IgD-negative memory B cell (primary cell): ENCODE measurements around the gene SRCAP. TPM values are rescaled to one million over a fixed set of nuclear protein-coding genes. Genes with fewer than 3 reads are reported as not detected.
A peak's percentile ranks its signal among the peaks of the same experiment; 100 is the strongest.

Experiments used
- H3K27ac Mint-ChIP-seq, 3 donors: one replicate each; pipeline ENCODE4 v1.8.0; 2020 to 2022; ENCODE audit warnings: mild to moderate bottlenecking in 3 of 3, mixed read lengths in 3 of 3, moderate library complexity in 1 of 3
- H3K27me3 Mint-ChIP-seq: one replicate; pipeline ENCODE4 v1.8.0; 2021; ENCODE audit warnings: mixed read lengths
- H3K36me3 Mint-ChIP-seq: one replicate; pipeline ENCODE4 v1.8.0; 2020; ENCODE audit warnings: mild to moderate bottlenecking, mixed read lengths
- H3K4me1 Mint-ChIP-seq, 3 donors: one replicate each; pipeline ENCODE4 v1.8.0; 2020 to 2022; ENCODE audit warnings: mixed read lengths in 3 of 3, mild to moderate bottlenecking in 1 of 3
- H3K4me3 Mint-ChIP-seq, 4 donors: one replicate each; pipeline ENCODE4 v1.8.0; 2020 to 2022; ENCODE audit warnings: mild to moderate bottlenecking in 4 of 4, mixed read lengths in 4 of 4, moderate library complexity in 3 of 4
- H3K9me3 Mint-ChIP-seq, 3 donors: one replicate each; pipeline ENCODE4 v1.8.0; 2020 to 2021; ENCODE audit warnings: mixed read lengths in 3 of 3, mild to moderate bottlenecking in 1 of 3
- polyA plus RNA-seq: library from polyadenylated mRNA; unstranded; fragments of 300-500 nt; fragmentation: Illumina TruSeq; gene quantifications from one replicate; pipeline ENCODE4 v1.2.3, GENCODE V29; 2021

SRCAP gene
- polyA plus RNA-seq, 1 donor from 2014 or later, result 32.6 TPM

DNA sequence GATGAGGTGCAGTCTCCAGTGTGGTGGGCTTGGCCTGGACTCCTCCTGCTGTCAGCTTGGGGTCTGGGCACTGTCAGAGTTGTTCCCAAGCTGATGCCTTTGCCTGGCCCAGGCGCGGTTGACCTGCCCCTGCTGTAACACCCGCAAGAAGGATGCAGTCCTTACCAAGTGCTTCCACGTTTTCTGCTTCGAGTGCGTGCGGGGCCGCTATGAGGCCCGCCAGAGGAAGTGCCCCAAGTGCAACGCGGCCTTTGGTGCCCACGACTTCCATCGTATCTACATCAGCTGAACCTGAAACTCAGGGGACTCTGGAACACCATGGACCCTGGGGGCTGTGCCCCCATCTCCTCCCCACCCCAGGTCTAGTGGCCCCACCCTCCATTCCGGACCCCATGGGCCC, 74.9 kb downstream of the SRCAP start:
- no peak overlapping the region for H3K27ac Mint-ChIP-seq
- H3K4me3 Mint-ChIP-seq, result no peak overlapping the region
- H3K36me3 Mint-ChIP-seq, result peaks cover 9% of the 10 kb centered on the region
- peaks cover 10% of the 10 kb centered on the region for H3K27me3 Mint-ChIP-seq
- peaks cover 9 to 18% (median 12%) of the 10 kb centered on the region in 3 donors for H3K4me1 Mint-ChIP-seq
- no peaks in the 10 kb centered on the region for H3K9me3 Mint-ChIP-seq

DNA sequence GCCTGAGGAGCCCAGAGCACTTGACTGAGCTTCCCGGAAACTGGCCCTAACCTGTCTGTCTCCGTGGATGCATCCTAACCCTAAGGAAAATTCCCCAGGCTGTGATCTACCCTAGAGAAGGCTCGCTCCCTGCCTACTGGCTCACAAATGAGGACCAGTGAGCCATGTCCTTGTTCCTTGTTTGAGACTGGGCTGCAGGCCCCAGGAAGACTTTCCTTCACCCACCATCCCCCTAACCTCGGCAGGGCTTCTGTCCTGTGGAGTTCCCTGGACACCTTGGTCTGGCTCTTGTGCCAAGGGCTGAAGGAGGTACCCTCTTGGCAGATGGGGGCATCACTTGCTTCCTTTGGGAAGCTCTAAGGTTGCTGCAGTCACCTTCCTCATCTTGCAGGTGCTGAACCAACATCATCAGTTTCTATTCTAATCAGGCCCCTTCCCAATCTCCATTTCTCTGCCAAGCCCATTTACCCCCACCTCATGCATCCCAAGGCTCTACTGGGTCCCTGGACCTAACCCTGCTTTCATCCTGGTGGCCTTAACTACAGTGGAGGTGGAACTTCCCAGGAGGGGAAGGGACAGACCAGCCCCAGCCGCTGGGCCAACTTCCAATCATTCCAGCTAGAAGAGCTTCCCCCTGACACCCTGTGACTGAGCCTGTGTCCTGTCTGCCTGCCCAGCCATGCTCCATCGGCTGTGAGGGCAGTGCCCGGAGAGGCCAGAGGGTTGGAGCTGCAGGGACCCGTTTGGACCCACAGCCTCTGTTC, 75.6 kb downstream of the SRCAP start:
- H3K4me3 Mint-ChIP-seq, result peak overlapping the region; percentile 79 to 92 (median 88)
- peaks cover 9% of the 10 kb centered on the region for H3K36me3 Mint-ChIP-seq
- no peaks in the 10 kb centered on the region for H3K9me3 Mint-ChIP-seq
- H3K27me3 Mint-ChIP-seq, result peaks cover 11% of the 10 kb centered on the region
- no peak overlapping the region for H3K27ac Mint-ChIP-seq
- H3K4me1 Mint-ChIP-seq, result peaks cover 6 to 13% (median 12%) of the 10 kb centered on the region in 3 donors

DNA sequence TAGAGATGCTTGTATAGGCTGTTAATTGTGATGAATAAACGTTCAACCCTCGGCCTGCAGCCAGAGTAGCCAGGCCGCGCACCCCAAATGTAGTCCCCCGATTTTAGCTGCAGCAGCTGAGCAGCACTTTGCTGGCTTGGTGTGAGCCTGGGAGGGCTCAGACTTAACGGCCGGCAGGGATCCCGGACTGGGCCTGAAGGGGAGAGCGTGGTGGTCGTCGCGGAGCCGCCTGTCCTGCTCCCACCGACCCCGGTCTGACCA, 76.1 kb downstream of the SRCAP start:
- Mint-ChIP-seq H3K4me1 (peaks cover 4 to 11% (median 9%) of the 10 kb centered on the region in 3 donors), H3K36me3 (peaks cover 9% of the 10 kb centered on the region), H3K9me3 (no peaks in the 10 kb centered on the region), H3K4me3 (peak overlapping the region; percentile 79 to 92 (median 88)), H3K27me3 (peaks cover 11% of the 10 kb centered on the region), H3K27ac (peak overlapping the region in 2 of 3 donors; percentile 53 to 66)

DNA sequence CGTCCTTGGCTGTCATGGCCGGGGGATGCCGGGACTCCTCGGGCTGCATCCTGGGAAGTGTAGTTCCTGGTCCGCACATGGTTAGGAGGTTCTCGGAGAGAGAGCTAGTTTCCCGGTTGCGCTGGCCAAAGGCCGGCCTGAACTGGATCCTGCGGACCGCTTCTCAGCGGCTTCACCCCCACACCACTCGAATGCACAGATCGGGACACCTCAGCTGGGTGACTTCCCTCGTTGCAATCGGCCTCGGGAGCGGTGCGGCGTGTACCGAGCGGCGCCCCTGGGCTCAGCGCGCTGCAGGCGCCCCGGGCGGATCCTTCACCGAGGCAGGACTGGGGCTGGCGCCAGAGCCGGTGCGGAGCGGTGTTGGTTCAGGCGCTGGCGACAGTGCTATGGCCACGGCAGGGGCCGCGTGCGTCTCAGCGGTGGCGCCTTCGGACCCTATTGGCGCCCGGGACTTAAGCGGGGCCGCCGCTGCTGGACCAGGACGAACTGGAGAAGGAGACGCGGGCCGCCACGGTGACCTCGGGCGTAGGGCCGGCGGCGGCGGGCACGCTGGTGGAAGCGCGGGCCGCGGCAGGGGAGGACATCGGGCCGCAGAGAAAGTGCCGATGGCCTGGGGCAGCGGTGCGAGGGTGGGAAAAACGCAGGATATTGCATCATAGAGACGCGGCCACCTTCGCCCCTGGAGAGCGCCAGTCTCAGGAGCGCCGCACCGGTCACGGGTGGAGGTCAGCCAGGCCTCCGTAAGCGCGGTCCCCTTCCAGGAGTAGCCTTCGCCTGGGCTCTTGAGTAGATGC, 76.6 kb downstream of the SRCAP start:
- H3K27me3 Mint-ChIP-seq, result peaks cover 11% of the 10 kb centered on the region
- peak overlapping the region; percentile 79 to 92 (median 88) for H3K4me3 Mint-ChIP-seq
- peaks cover 4 to 11% (median 9%) of the 10 kb centered on the region in 3 donors for H3K4me1 Mint-ChIP-seq
- no peaks in the 10 kb centered on the region for H3K9me3 Mint-ChIP-seq
- H3K27ac Mint-ChIP-seq, result peak overlapping the region in 2 of 3 donors; percentile 53 to 66
- H3K36me3 Mint-ChIP-seq, result peaks cover 9% of the 10 kb centered on the region

DNA sequence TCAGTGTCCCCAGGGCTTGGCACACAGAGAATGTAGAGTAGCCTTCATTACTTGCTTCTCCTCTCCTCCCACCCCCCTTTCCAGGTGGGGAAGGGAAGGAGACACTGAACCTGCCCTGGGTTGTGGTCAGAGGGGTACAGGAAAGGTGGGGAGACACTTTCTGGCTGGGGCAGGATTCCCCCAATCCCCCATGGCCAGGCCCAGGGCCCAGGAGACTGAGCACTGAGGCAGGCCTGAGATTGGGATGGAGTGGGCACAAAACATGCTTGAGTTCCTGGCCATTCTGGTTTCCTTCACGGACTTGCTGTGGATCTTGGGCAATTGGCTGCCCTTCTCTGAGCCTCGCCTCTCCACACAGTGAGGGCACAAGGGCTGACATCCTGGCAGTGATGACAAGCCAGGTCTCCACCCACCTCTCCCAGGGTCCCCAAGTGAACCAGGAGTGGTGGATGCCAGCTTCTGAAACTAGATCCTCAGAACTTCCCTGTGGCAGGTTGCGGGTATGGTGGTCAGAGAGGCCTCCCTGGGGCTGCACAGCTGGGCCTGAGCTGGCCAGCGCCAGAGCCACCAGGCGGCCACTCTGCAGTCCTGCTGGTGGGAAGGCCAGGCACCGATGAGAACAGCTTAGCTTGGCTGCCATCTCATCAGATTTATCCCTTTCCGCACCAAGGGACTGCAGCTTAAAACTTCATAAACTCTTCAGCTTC, 78.8 kb downstream of the SRCAP start:
- peaks cover 11% of the 10 kb centered on the region for H3K27me3 Mint-ChIP-seq
- no peak overlapping the region for H3K27ac Mint-ChIP-seq
- peaks cover 0 to 11% (median 9%) of the 10 kb centered on the region in 3 donors for H3K4me1 Mint-ChIP-seq
- H3K4me3 Mint-ChIP-seq, result no peak overlapping the region
- peaks cover 5% of the 10 kb centered on the region for H3K36me3 Mint-ChIP-seq
- H3K9me3 Mint-ChIP-seq, result no peaks in the 10 kb centered on the region

GRCh38 chr16:30778549-30779244, 79.7 kb downstream of the SRCAP start:
- H3K36me3 Mint-ChIP-seq, result peaks cover 4% of the 10 kb centered on the region
- peak overlapping the region in 1 of 4 donors; percentile 37 for H3K4me3 Mint-ChIP-seq
- peaks cover 9% of the 10 kb centered on the region for H3K27me3 Mint-ChIP-seq
- H3K4me1 Mint-ChIP-seq, result peaks cover 0 to 10% (median 9%) of the 10 kb centered on the region in 3 donors
- H3K27ac Mint-ChIP-seq, result peak overlapping the region in 2 of 3 donors; percentile 31 to 88
- H3K9me3 Mint-ChIP-seq, result no peaks in the 10 kb centered on the region

GRCh38 chr16:30779596-30779995, 80.6 kb downstream of the SRCAP start:
- H3K27me3 Mint-ChIP-seq, result peaks cover 10% of the 10 kb centered on the region
- H3K4me3 Mint-ChIP-seq, result peak overlapping the region in 1 of 4 donors; percentile 3
- H3K4me1 Mint-ChIP-seq, result peaks cover 0 to 7% (median 6%) of the 10 kb centered on the region in 3 donors
- H3K27ac Mint-ChIP-seq, result no peak overlapping the region
- H3K9me3 Mint-ChIP-seq, result no peaks in the 10 kb centered on the region
- H3K36me3 Mint-ChIP-seq, result peaks cover 1% of the 10 kb centered on the region

DNA sequence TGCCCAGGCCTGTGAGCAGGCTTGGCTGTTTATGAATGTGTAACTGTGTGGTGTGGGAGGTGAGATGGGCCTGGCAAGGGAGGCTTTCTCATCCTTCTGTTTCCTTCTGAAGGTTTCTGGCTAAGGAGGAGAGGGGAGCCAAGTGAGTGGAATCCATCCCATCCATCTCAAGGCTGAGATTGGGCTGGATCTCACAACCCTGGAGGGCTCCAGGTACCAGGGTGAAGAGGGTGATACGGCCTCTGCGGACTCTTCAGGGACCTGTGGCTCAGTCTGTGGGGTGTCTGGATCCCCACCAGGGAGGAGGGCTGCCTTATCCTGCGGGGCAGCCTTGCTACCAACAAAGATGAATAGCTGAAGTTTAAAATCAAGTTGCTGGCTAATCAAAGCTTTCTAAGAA, 81.0 kb downstream of the SRCAP start:
- H3K4me1 Mint-ChIP-seq, result peaks cover 0 to 6% (median 5%) of the 10 kb centered on the region in 3 donors
- peak overlapping the region in 1 of 4 donors; percentile 3 for H3K4me3 Mint-ChIP-seq
- no peak overlapping the region for H3K27ac Mint-ChIP-seq

DNA sequence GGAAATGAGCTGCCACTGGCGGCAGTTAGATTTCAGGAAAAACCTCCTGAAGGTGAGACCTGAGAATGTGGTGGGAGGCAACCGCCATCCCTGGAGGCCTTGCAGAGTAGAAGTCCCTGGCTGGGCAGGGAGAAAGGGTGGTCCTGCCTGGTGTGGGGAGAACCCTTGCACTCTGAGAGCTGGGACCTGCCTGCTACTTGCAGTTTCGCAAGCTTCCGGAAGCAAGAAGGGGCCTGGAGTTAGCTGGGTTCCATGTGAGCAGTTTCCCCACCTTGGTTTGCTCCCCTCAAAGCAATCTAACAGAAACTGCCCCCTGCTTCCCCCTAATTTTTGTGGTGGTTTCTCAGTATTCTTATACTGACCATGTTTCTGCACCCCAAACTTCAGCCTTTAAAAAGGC, 81.6 kb downstream of the SRCAP start:
- Mint-ChIP-seq H3K36me3 (peaks cover 1% of the 10 kb centered on the region), H3K4me3 (peak overlapping the region in 1 of 4 donors; percentile 29), H3K27me3 (peaks cover 10% of the 10 kb centered on the region), H3K27ac (no peak overlapping the region), H3K4me1 (peaks cover 0 to 6% (median 2%) of the 10 kb centered on the region in 3 donors), H3K9me3 (no peaks in the 10 kb centered on the region)

More for the DNA sequence above, 81.0 kb downstream of the SRCAP start:
- H3K27me3 Mint-ChIP-seq, result peaks cover 10% of the 10 kb centered on the region
- peaks cover 1% of the 10 kb centered on the region for H3K36me3 Mint-ChIP-seq
- H3K9me3 Mint-ChIP-seq, result no peaks in the 10 kb centered on the region

DNA sequence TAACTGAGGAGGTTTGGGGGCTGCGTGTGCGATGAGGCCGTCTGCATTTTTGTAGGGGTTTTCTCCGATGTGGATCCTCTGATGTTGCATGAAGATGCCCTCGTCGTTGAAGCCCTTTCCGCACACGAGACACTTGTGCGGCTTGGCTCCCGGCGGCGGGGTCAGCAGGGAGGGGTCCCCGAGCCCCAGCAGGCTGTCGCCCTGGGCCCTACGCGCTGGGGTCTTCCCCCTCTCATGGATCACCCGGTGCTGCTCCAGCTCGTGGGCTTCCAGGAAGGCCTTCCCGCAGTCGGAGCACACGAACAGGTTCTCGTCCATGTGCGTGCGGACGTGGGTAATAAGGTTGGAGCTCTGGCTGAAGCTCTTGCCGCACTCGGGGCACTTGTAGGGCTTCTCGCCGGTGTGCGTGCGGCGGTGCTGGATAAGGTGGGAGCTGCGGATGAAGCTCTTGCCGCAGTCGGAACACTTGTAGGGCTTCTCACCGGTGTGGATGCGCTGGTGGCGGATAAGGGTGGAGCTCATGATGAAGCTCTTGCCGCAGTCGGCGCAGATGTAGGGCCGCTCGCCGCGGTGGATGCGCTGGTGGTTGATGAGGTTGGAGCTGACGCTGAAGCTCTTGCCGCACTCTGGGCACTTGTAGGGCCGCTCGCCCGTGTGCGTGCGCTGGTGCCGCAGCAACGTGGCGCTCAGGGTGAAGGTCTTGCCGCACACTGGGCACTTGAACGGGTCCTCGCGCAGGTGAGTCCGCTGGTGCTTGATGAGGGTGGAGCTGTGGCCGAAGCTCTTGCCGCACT, 83.7 kb downstream of the SRCAP start:
- Mint-ChIP-seq H3K27me3 (peaks cover 13% of the 10 kb centered on the region), H3K4me3 (no peak overlapping the region), H3K27ac (no peak overlapping the region), H3K4me1 (peaks cover 0 to 3% (median 3%) of the 10 kb centered on the region in 3 donors), H3K9me3 (no peaks in the 10 kb centered on the region), H3K36me3 (peaks cover 1% of the 10 kb centered on the region)

- no peak overlapping the region for H3K27ac Mint-ChIP-seq
- peaks cover 1% of the 10 kb centered on the region for H3K36me3 Mint-ChIP-seq
Observed at GRCh38 chr16:30783280-30784109, 84.5 kb downstream of the SRCAP start.

DNA sequence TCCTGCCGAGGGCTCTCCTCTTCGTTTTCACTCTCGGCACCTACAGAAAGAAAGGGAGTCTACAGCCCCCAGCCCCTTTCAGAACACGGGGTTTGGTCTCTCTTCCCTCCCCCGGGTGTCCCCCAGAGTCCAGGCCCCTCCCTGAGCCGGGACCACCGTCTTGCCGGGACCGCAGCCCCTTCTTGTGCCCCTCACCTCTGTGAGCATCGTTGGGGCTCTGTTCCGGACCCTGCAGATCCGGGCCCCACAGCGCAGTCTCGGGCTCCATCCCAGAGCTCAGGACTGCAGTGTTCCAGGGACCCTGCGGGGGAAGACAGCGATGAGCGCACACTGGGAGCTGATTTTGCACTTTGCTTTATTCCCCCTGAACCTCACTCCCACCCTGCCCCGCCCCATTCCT, 85.2 kb downstream of the SRCAP start:
- Mint-ChIP-seq H3K36me3 (peaks cover 1% of the 10 kb centered on the region), H3K9me3 (no peaks in the 10 kb centered on the region), H3K4me3 (no peak overlapping the region), H3K4me1 (peaks cover 0 to 6% (median 6%) of the 10 kb centered on the region in 3 donors), H3K27ac (no peak overlapping the region), H3K27me3 (peaks cover 18% of the 10 kb centered on the region)

More at GRCh38 chr16:30783280-30784109, 84.5 kb downstream of the SRCAP start:
- peaks cover 19% of the 10 kb centered on the region for H3K27me3 Mint-ChIP-seq
- H3K4me1 Mint-ChIP-seq, result peaks cover 0 to 6% (median 6%) of the 10 kb centered on the region in 3 donors
- no peak overlapping the region for H3K4me3 Mint-ChIP-seq
- H3K9me3 Mint-ChIP-seq, result no peaks in the 10 kb centered on the region
